CD14-positive monocyte (primary cell): ENCODE measurements around the gene MBD5. TPM values are rescaled to one million over a fixed set of nuclear protein-coding genes. Genes with fewer than 3 reads are reported as not detected.

Experiments
- DNase-seq, 3 donors: peaks; one replicate each; pipeline ENCODE4 v3.0.0-alpha.2; 2011 to 2022
- H2AFZ ChIP-seq: 2 replicates; pipeline ENCODE4 v1.6.0; 2012; ENCODE audit warnings: mild to moderate bottlenecking, low read depth, low read length, inconsistent platforms; ENCODE audit not compliant: insufficient read depth, poor library complexity, severe bottlenecking
- H3K27ac ChIP-seq, 2 donors: 1 replicate in 1 of 2; 2 replicates in 1 of 2; pipeline ENCODE4 v1.5.1; 2012 to 2013; ENCODE audit warnings: low read length in 2 of 2, control low read depth in 1 of 2, inconsistent platforms in 1 of 2, low read depth in 1 of 2, mild to moderate bottlenecking in 1 of 2
- H3K27me3 ChIP-seq, 2 donors: one replicate each; pipeline versions ENCODE4 v1.6.0 to v1.6.1; 2011 to 2013; ENCODE audit warnings: low read length in 2 of 2; ENCODE audit not compliant: control insufficient read depth in 2 of 2, insufficient read depth in 2 of 2
- H3K36me3 ChIP-seq, 2 donors: replicated peaks in 1 of 2; 1 replicate in 1 of 2; 2 replicates in 1 of 2; pipeline versions ENCODE4 v1.5.1 to v1.6.1; 2012 to 2013; ENCODE audit warnings: low read length in 2 of 2, control low read depth in 1 of 2, inconsistent platforms in 1 of 2, mild to moderate bottlenecking in 1 of 2; ENCODE audit not compliant: insufficient read depth in 2 of 2, control insufficient read depth in 1 of 2
- H3K4me1 ChIP-seq, 2 donors: 1 replicate in 1 of 2; 2 replicates in 1 of 2; pipeline versions ENCODE4 v1.5.1 to v1.6.1; 2012 to 2013; ENCODE audit warnings: low read length in 2 of 2, control low read depth in 1 of 2, inconsistent platforms in 1 of 2, mild to moderate bottlenecking in 1 of 2, moderate library complexity in 1 of 2; ENCODE audit not compliant: insufficient read depth in 2 of 2, control insufficient read depth in 1 of 2
- H3K4me2 ChIP-seq: replicated peaks from 2 replicates; pipeline ENCODE3; 2012; ENCODE audit warnings: low read length, moderate library complexity, mild to moderate bottlenecking; ENCODE audit not compliant: poor library complexity, severe bottlenecking; ENCODE audit errors: extremely low read depth
- H3K4me3 ChIP-seq, 3 experiments: fragments of 200-600 bp in 1 of 3; sonication (generic) in 1 of 3; replicated peaks in 1 of 3; 1 replicate in 2 of 3; 2 replicates in 1 of 3; pipeline ENCODE4 v1.5.1; 2011 to 2013; ENCODE audit warnings: low read length in 3 of 3, mild to moderate bottlenecking in 3 of 3, control low read depth in 2 of 3, low read depth in 2 of 3, inconsistent platforms in 1 of 3, moderate library complexity in 1 of 3
- H3K79me2 ChIP-seq: 2 replicates; pipeline ENCODE4 v1.6.0; 2012; ENCODE audit warnings: mild to moderate bottlenecking, control low read depth, inconsistent platforms, low read length, moderate library complexity; ENCODE audit not compliant: insufficient read depth
- H3K9ac ChIP-seq: 2 replicates; pipeline ENCODE4 v1.6.0; 2017; ENCODE audit warnings: low read length, mild to moderate bottlenecking; ENCODE audit not compliant: insufficient read depth, poor library complexity, severe bottlenecking
- H3K9me3 ChIP-seq, 2 donors: replicated peaks in 1 of 2; 1 replicate in 1 of 2; 2 replicates in 1 of 2; pipeline versions ENCODE4 v1.5.1 to v1.6.1; 2012 to 2013; ENCODE audit warnings: low read length in 2 of 2, control low read depth in 1 of 2; ENCODE audit not compliant: control insufficient read depth in 1 of 2, insufficient read depth in 1 of 2
- H4K20me1 ChIP-seq: 2 replicates; pipeline ENCODE4 v1.6.0; 2012; ENCODE audit warnings: mild to moderate bottlenecking, low read length, control low read depth, moderate library complexity; ENCODE audit not compliant: insufficient read depth
- H3K27ac Mint-ChIP-seq, 7 donors: one replicate each; pipeline ENCODE4 v1.8.0; 2020; ENCODE audit warnings: mild to moderate bottlenecking in 7 of 7, mixed read lengths in 7 of 7, moderate library complexity in 6 of 7, inconsistent platforms in 2 of 7
- H3K27me3 Mint-ChIP-seq, 3 donors: one replicate each; pipeline ENCODE4 v1.8.0; 2021 to 2022; ENCODE audit warnings: low read depth in 3 of 3, mild to moderate bottlenecking in 3 of 3, mixed read lengths in 3 of 3, moderate library complexity in 3 of 3, inconsistent platforms in 1 of 3
- H3K36me3 Mint-ChIP-seq, 2 donors: one replicate each; pipeline ENCODE4 v1.8.0; 2020; ENCODE audit warnings: mixed read lengths in 2 of 2, inconsistent platforms in 1 of 2, mild to moderate bottlenecking in 1 of 2
- H3K4me1 Mint-ChIP-seq: one replicate; pipeline ENCODE4 v1.8.0; 2020; ENCODE audit warnings: mild to moderate bottlenecking, mixed read lengths
- H3K4me3 Mint-ChIP-seq, 2 donors: one replicate each; pipeline ENCODE4 v1.8.0; 2020; ENCODE audit warnings: mild to moderate bottlenecking in 2 of 2, mixed read lengths in 2 of 2, moderate library complexity in 1 of 2
- H3K9me3 Mint-ChIP-seq, 7 donors: one replicate each; pipeline ENCODE4 v1.8.0; 2020 to 2022; ENCODE audit warnings: mixed read lengths in 7 of 7, mild to moderate bottlenecking in 6 of 7, moderate library complexity in 6 of 7, inconsistent platforms in 2 of 7
- WGBS: methylation state at CpG from one replicate; pipeline ENCODE4 v1.1.5; 2013; ENCODE audit warnings: missing lambda C conversion rate; ENCODE audit not compliant: insufficient coverage; 5-methylcytosine and 5-hydroxymethylcytosine counted together
- intact Hi-C, 2 donors: fragments of 100-400 bp; cut with micrococcal nuclease; formaldehyde crosslinking; loops; one replicate each; pipeline versions ENCODE4 v1.15.0 to v1.15.1; 2023
- polyA plus RNA-seq, 3 donors: library from polyadenylated mRNA; depleted of rRNA in 1 of 3; unstranded in 2 of 3; stranded (reverse) in 1 of 3; fragments of 300-500 nt in 2 of 3; fragments of >200 nt in 1 of 3; fragmentation: Illumina TruSeq in 2 of 3; gene quantifications; 1 replicate in 2 of 3; 2 replicates in 1 of 3; pipeline ENCODE4 v1.2.3, GENCODE V29; 2012 to 2021
- TF ChIP-seq, protein P1 (sequence below): fragments of 200-600 bp; IDR thresholded peaks from one replicate; pipeline ENCODE4 v1.8.0; 2022; ENCODE audit warnings: antibody characterized with exemption, mild to moderate bottlenecking

The MBD5 gene
- polyA plus RNA-seq, 3 donors = 2.3 to 5.7 (median 3.5) TPM

DNA sequence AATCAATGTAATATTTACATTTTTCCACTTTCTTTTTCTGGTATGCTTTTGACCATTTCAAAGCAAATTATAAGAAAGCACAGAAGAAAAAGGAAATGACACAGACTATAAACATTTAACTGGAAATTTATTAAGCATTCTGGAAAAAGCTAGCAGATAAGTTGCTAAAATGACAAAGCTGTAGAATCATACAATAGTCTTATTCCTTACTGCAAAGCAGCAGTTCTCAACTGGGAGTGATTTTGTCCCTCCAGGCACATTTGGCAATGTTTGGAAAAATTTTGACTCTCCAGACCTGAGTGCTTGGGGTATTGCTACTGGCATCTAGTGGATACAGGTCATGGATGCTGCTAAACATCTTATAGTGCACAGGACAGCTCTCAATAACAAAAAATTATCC is 75.1 kb downstream of the MBD5 start:
- H3K27ac Mint-ChIP-seq = no peak overlapping the region
- Histone ChIP-seq H3K79me2 (no peaks in the 10 kb centered on the region), H4K20me1 (no peaks in the 10 kb centered on the region), H3K4me1 (no peaks in the 10 kb centered on the region), H3K4me3 (no peak overlapping the region), H3K4me2 (no peak overlapping the region), H3K9ac (no peak overlapping the region), H3K9me3 (no peaks in the 10 kb centered on the region), H3K27ac (no peak overlapping the region), H2AFZ (no peak overlapping the region), H3K27me3 (no peaks in the 10 kb centered on the region), H3K36me3 (no peaks in the 10 kb centered on the region)
- H3K4me1 Mint-ChIP-seq = no peaks in the 10 kb centered on the region
- DNase-seq = no peak
- no peak overlapping the region for H3K4me3 Mint-ChIP-seq
- TF ChIP-seq, protein P1, sequence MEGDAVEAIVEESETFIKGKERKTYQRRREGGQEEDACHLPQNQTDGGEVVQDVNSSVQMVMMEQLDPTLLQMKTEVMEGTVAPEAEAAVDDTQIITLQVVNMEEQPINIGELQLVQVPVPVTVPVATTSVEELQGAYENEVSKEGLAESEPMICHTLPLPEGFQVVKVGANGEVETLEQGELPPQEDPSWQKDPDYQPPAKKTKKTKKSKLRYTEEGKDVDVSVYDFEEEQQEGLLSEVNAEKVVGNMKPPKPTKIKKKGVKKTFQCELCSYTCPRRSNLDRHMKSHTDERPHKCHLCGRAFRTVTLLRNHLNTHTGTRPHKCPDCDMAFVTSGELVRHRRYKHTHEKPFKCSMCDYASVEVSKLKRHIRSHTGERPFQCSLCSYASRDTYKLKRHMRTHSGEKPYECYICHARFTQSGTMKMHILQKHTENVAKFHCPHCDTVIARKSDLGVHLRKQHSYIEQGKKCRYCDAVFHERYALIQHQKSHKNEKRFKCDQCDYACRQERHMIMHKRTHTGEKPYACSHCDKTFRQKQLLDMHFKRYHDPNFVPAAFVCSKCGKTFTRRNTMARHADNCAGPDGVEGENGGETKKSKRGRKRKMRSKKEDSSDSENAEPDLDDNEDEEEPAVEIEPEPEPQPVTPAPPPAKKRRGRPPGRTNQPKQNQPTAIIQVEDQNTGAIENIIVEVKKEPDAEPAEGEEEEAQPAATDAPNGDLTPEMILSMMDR = no peak
- no peaks in the 10 kb centered on the region for H3K36me3 Mint-ChIP-seq
- no peaks in the 10 kb centered on the region for H3K27me3 Mint-ChIP-seq
- intact Hi-C loops = no loop called here
- H3K9me3 Mint-ChIP-seq = peaks cover 0 to 8% (median 2%) of the 10 kb centered on the region in 7 donors

DNA sequence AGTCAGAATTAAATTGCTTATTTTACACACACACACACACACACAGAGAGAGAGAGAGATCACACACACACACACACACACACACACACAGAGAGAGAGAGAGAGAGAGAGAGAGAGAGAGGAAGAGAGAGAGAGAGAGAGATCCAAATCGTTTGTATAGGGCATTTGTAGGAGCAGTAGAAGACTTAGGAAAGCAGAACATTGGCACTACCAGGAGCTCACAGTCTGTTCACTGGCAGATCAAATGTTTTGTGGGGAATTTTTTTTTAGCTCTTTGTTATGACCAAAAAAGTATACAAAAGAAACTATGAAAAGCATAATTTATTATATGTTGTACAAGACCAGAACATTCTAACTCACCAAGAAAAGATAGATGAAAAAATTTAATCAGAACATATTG is 81.8 kb downstream of the MBD5 start:
- H3K27ac Mint-ChIP-seq = no peak overlapping the region
- Histone ChIP-seq H3K36me3 (no peaks in the 10 kb centered on the region), H3K4me3 (no peak overlapping the region), H3K4me1 (no peaks in the 10 kb centered on the region), H4K20me1 (no peaks in the 10 kb centered on the region), H3K27me3 (no peaks in the 10 kb centered on the region), H3K79me2 (no peaks in the 10 kb centered on the region), H2AFZ (no peak overlapping the region), H3K9me3 (no peaks in the 10 kb centered on the region), H3K9ac (no peak overlapping the region), H3K4me2 (no peak overlapping the region), H3K27ac (no peak overlapping the region)
- intact Hi-C loops = no loop called here
- DNase-seq = no peak
- peaks cover 0 to 2% (median 0%) of the 10 kb centered on the region in 7 donors for H3K9me3 Mint-ChIP-seq
- H3K4me3 Mint-ChIP-seq = no peak overlapping the region
- no peaks in the 10 kb centered on the region for H3K4me1 Mint-ChIP-seq
- WGBS = no CpG with 5 or more reads among the region's 1 CpG
- peaks cover 4 to 8% of the 10 kb centered on the region in 2 donors for H3K36me3 Mint-ChIP-seq
- H3K27me3 Mint-ChIP-seq = no peaks in the 10 kb centered on the region
- TF ChIP-seq, protein P1 = no peak
